Calu3 (cell line): ENCODE data around the gene ANKRD33B. TPM values are rescaled to one million over a fixed set of nuclear protein-coding genes. Genes with fewer than 3 reads are reported as not detected.

Experiments used
- BruUV-seq: library from RNA; stranded (reverse); fragments of 400-500 nt; replicated peaks from 2 replicates; lab custom pipeline; 2021; lab: Mats Ljungman, UMichigan
- CTCF ChIA-PET: fragments of 300-600 bp; sonication (Branson Sonifier 250); formaldehyde crosslinking; loops from one replicate; lab custom pipeline; 2022; ENCODE audit warnings: antibody characterized with exemption; lab: Charles Lee
- DNase-seq: peaks from one replicate; pipeline ENCODE4 v3.0.0; 2022
- H3K27ac Mint-ChIP-seq: one replicate; pipeline ENCODE4 v1.8.0; 2022; ENCODE audit warnings: mixed read lengths; ENCODE audit not compliant: unreplicated experiment
- H3K27me3 Mint-ChIP-seq: one replicate; pipeline ENCODE4 v1.8.0; 2022; ENCODE audit warnings: mixed read lengths; ENCODE audit not compliant: unreplicated experiment
- H3K36me3 Mint-ChIP-seq: one replicate; pipeline ENCODE4 v1.8.0; 2022; ENCODE audit warnings: mild to moderate bottlenecking, moderate library complexity, mixed read lengths; ENCODE audit not compliant: insufficient read depth, unreplicated experiment
- H3K4me1 Mint-ChIP-seq: one replicate; pipeline ENCODE4 v1.8.0; 2022; ENCODE audit warnings: mild to moderate bottlenecking, low read depth, mixed read lengths; ENCODE audit not compliant: unreplicated experiment
- H3K4me3 Mint-ChIP-seq: one replicate; pipeline ENCODE4 v1.8.0; 2022; ENCODE audit warnings: mild to moderate bottlenecking, low read depth, moderate library complexity, mixed read lengths; ENCODE audit not compliant: unreplicated experiment
- H3K9me3 Mint-ChIP-seq: one replicate; pipeline ENCODE4 v1.8.0; 2022; ENCODE audit warnings: low read depth, mixed read lengths; ENCODE audit not compliant: unreplicated experiment
- CTCF ChIP-seq: fragments of 200-600 bp; IDR thresholded peaks from one replicate; pipeline ENCODE4 v1.8.0; 2022; ENCODE audit warnings: antibody characterized with exemption; ENCODE audit not compliant: unreplicated experiment
- intact Hi-C: fragments of 100-400 bp; cut with micrococcal nuclease; formaldehyde crosslinking; loops from one replicate; pipeline ENCODE4 v1.10.0; 2022; ENCODE audit not compliant: unreplicated experiment
- total RNA-seq: library from RNA; stranded (reverse); gene quantifications from 2 replicates; pipeline ENCODE4 v1.2.3, GENCODE V29; 2022

The ANKRD33B gene
- total RNA-seq, 1 experiment from 2014 or later: 3.6 TPM

DNA sequence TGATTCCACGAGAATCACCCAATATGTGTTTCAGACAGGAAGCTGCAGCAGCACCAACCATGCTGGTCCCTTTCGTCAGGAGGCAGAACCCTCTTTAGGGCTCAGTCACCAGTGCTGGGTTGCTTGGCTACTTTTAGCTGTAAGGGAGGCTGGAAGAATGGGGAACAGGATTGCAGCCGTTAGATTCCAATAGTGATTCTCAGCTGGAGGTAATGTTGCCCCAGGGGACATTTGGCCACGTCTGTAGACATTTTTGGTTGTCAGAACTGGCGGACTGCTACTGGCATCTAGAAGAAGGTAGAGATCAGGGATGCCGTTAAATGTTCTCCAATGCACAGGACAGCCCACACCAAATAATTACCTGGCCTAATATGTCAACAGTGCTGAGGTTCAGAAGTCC is 81.8 kb downstream of the ANKRD33B start:
- no peak overlapping the region for H3K4me3 Mint-ChIP-seq
- no peak for TF ChIP-seq CTCF
- H3K36me3 Mint-ChIP-seq: no peaks in the 10 kb centered on the region
- H3K4me1 Mint-ChIP-seq: no peaks in the 10 kb centered on the region
- BruUV-seq: no TSS peak
- intact Hi-C loops: no loop called here
- no peaks in the 10 kb centered on the region for H3K27me3 Mint-ChIP-seq
- H3K27ac Mint-ChIP-seq: no peak overlapping the region
- H3K9me3 Mint-ChIP-seq: no peaks in the 10 kb centered on the region
- no peak for DNase-seq
- CTCF ChIA-PET: no interaction called here

GRCh38 chr5:10647640-10648039 is 83.8 kb downstream of the ANKRD33B start:
- Mint-ChIP-seq H3K4me3 (no peak overlapping the region), H3K27me3 (no peaks in the 10 kb centered on the region), H3K9me3 (no peaks in the 10 kb centered on the region), H3K4me1 (no peaks in the 10 kb centered on the region), H3K36me3 (no peaks in the 10 kb centered on the region), H3K27ac (no peak overlapping the region)
- DNase-seq: no peak
- CTCF ChIA-PET: no interaction called here
- no peak for TF ChIP-seq CTCF
- intact Hi-C loops: no loop called here
- no TSS peak for BruUV-seq

GRCh38 chr5:10648806-10649665 is 85.2 kb downstream of the ANKRD33B start:
- H3K27me3 Mint-ChIP-seq: no peaks in the 10 kb centered on the region
- DNase-seq: no peak
- no peak overlapping the region for H3K27ac Mint-ChIP-seq
- intact Hi-C loops: no loop called here
- H3K4me1 Mint-ChIP-seq: no peaks in the 10 kb centered on the region
- BruUV-seq: no TSS peak
- no peaks in the 10 kb centered on the region for H3K9me3 Mint-ChIP-seq
- H3K36me3 Mint-ChIP-seq: no peaks in the 10 kb centered on the region
- H3K4me3 Mint-ChIP-seq: no peak overlapping the region
- no peak for TF ChIP-seq CTCF
- CTCF ChIA-PET: no interaction called here

- Mint-ChIP-seq H3K4me1 (no peaks in the 10 kb centered on the region), H3K27me3 (no peaks in the 10 kb centered on the region), H3K9me3 (no peaks in the 10 kb centered on the region), H3K36me3 (no peaks in the 10 kb centered on the region), H3K4me3 (no peak overlapping the region), H3K27ac (no peak overlapping the region)
- CTCF ChIA-PET: no interaction called here
- intact Hi-C loops: no loop called here
- DNase-seq: no peak
- no TSS peak for BruUV-seq
- TF ChIP-seq CTCF: no peak
Observed at GRCh38 chr5:10649666-10650380, 86.0 kb downstream of the ANKRD33B start.
